ENCODE data around the gene PDE8A. TPM values are rescaled to one million over a fixed set of nuclear protein-coding genes. Genes with fewer than 3 reads are reported as not detected.
A peak's percentile ranks its signal among the peaks of the same experiment; 100 is the strongest.

Gene PDE8A
- total and polyA plus RNA-seq, 2 of the 13 experiments (the other 11 are each of a cell fraction or from before 2014, with no cell fraction given) = 26.3 to 48.5 TPM

- no peak for TF ChIP-seq ZFYVE20 (CRISPR knock-in tag; IDR thresholded peaks at IDR 0.05; ENCODE audit: borderline replicate concordance, low read depth)
- peak; percentile 54 for TF ChIP-seq GATAD2A (CRISPR knock-in tag; IDR thresholded peaks at IDR 0.05)
- peak; percentile 39; the same call in 1 of the 2 replicates for TF ChIP-seq CENPT (CRISPR knock-in tag; IDR thresholded peaks at IDR 0.05; ENCODE audit: low read depth)
- no peak for TF ChIP-seq U2AF1 (optimal IDR thresholded peaks at IDR 0.05; ENCODE audit: low read depth, low read length)
- TF ChIP-seq ZSCAN21 (CRISPR knock-in tag; IDR thresholded peaks at IDR 0.05; ENCODE audit: borderline replicate concordance) = peak; percentile 79; the same call in 1 of the 2 replicates
- TF ChIP-seq RNF219 (CRISPR knock-in tag; IDR thresholded peaks at IDR 0.05) = 0 out of 2 replicates have a peak, but pooled peaks have one; percentile 2
- peak; percentile 15 for TF ChIP-seq MED8 (CRISPR knock-in tag; IDR thresholded peaks at IDR 0.05; ENCODE audit: insufficient replicate concordance)
- peak; percentile 90; the same call in 1 of the 2 replicates for TF ChIP-seq ZNF430 (CRISPR knock-in tag; IDR thresholded peaks at IDR 0.05)
- no peak for TF ChIP-seq BRF2 (CRISPR knock-in tag; IDR thresholded peaks at IDR 0.05)
- no peak; the same call in 1 of the 2 replicates for TF ChIP-seq KDM5B (CRISPR knock-in tag; IDR thresholded peaks at IDR 0.05; ENCODE audit: borderline replicate concordance)
- no peak for TF ChIP-seq ZBTB3 (CRISPR knock-in tag; IDR thresholded peaks at IDR 0.05; ENCODE audit: borderline replicate concordance, low read depth)
- peak; percentile 89 for TF ChIP-seq RXRA (CRISPR knock-in tag; IDR thresholded peaks at IDR 0.05)
- TF ChIP-seq ZNF256 (CRISPR knock-in tag; conservative IDR thresholded peaks at IDR 0.05) = 0 out of 2 replicates have a peak, but pooled peaks have one; percentile 15
- TF ChIP-seq GATA4 (IDR thresholded peaks at IDR 0.05; ENCODE audit: borderline replicate concordance, low read depth) = no peak
- TF ChIP-seq FOXP4 (CRISPR knock-in tag; IDR thresholded peaks at IDR 0.05) = peak; percentile 66; the same call in 1 of the 2 replicates
- no peak for TF ChIP-seq ZNF75D (CRISPR knock-in tag; IDR thresholded peaks at IDR 0.05; ENCODE audit: borderline replicate concordance)
- no peak for TF ChIP-seq SUZ12 (IDR thresholded peaks at IDR 0.05; ENCODE audit: low read depth, low read length)
- no peak for TF ChIP-seq ZNF225 (CRISPR knock-in tag; IDR thresholded peaks at IDR 0.05)
- no peak; the same call in 1 of the 2 replicates for TF ChIP-seq PLSCR1 (CRISPR knock-in tag; IDR thresholded peaks at IDR 0.05; ENCODE audit: borderline replicate concordance)
- TF ChIP-seq JARID2 (CRISPR knock-in tag; IDR thresholded peaks at IDR 0.05; ENCODE audit: insufficient replicate concordance) = no peak
- TF ChIP-seq NCOA1 (CRISPR knock-in tag; IDR thresholded peaks at IDR 0.05) = no peak
- peak; percentile 80; the same call in 1 of the 2 replicates for TF ChIP-seq SAFB2 (CRISPR knock-in tag; IDR thresholded peaks at IDR 0.05; ENCODE audit: borderline replicate concordance, low read depth)
- no peak for TF ChIP-seq ONECUT2 (CRISPR knock-in tag; IDR thresholded peaks at IDR 0.05)
- no peak for TF ChIP-seq TRIM24 (CRISPR knock-in tag; IDR thresholded peaks at IDR 0.05)
Observed at GRCh38 chr15:84981054-84981710, 474 bp upstream of the PDE8A start (continued).
